HCT116 (cell line): Measurements from ENCODE around the gene CRELD2.

Experiments used
- CEBPB ChIP-seq: IDR thresholded peaks from 2 replicates; pipeline ENCODE4 v1.6.1; 2012; ENCODE audit warnings: low read depth
- EZH2 ChIP-seq: fragments of 200-600 bp; sonication (generic); IDR thresholded peaks from 2 replicates; pipeline ENCODE4 v1.6.1; 2017; ENCODE audit warnings: antibody characterized with exemption, mixed run types
- EZH2phosphoT487 ChIP-seq: fragments of 200-600 bp; IDR thresholded peaks from 2 replicates; pipeline ENCODE4 v1.6.1; 2018; ENCODE audit warnings: antibody characterized with exemption, borderline replicate concordance
- FOSL1 ChIP-seq: IDR thresholded peaks from 2 replicates; pipeline ENCODE4 v1.6.1; 2012; ENCODE audit warnings: low read depth
- JUND ChIP-seq: IDR thresholded peaks from 2 replicates; pipeline ENCODE4 v1.6.1; 2012
- POLR2A ChIP-seq: IDR thresholded peaks from 2 replicates; pipeline ENCODE4 v1.7.0; 2011; ENCODE audit warnings: borderline replicate concordance; ENCODE audit not compliant: insufficient read depth, insufficient read length; ENCODE audit errors: extremely low read depth
- POLR2AphosphoS5 ChIP-seq: IDR thresholded peaks from 2 replicates; pipeline ENCODE4 v1.6.1; 2011; ENCODE audit warnings: mild to moderate bottlenecking, low read depth, low read length, moderate library complexity
- RAD21 ChIP-seq: IDR thresholded peaks from 2 replicates; pipeline ENCODE4 v1.6.1; 2012; ENCODE audit warnings: low read depth, mild to moderate bottlenecking
- SIN3A ChIP-seq: IDR thresholded peaks from 2 replicates; pipeline ENCODE4 v1.6.1; 2012; ENCODE audit warnings: low read depth
- SP1 ChIP-seq: IDR thresholded peaks from 2 replicates; pipeline ENCODE4 v1.6.1; 2012; ENCODE audit warnings: low read depth
- YY1 ChIP-seq: IDR thresholded peaks from 2 replicates; pipeline ENCODE4 v1.6.1; 2011; ENCODE audit warnings: low read length, low read depth, moderate library complexity, mild to moderate bottlenecking; ENCODE audit not compliant: insufficient replicate concordance; ENCODE audit errors: extremely low read depth
- TF ChIP-seq, protein P1 (sequence below): IDR thresholded peaks from 2 replicates; pipeline ENCODE4 v1.6.1; 2012
- TF ChIP-seq, protein P2 (sequence below), 3 experiments: fragments of 200-600 bp in 1 of 3; sonication (generic) in 1 of 3; IDR thresholded peaks in 2 of 3; conservative IDR thresholded peaks in 1 of 3; 2 replicates each; pipeline ENCODE4 v1.5.1; 2012 to 2017; ENCODE audit warnings: low read depth in 2 of 3, low read length in 2 of 3, antibody characterized with exemption in 1 of 3, borderline replicate concordance in 1 of 3, control low read depth in 1 of 3, mild to moderate bottlenecking in 1 of 3, mixed read lengths in 1 of 3, mixed run types in 1 of 3, moderate library complexity in 1 of 3; ENCODE audit not compliant: insufficient read depth in 1 of 3
- TF ChIP-seq, protein P3 (sequence below): IDR thresholded peaks from 2 replicates; pipeline ENCODE4 v1.6.1; 2011; ENCODE audit warnings: mild to moderate bottlenecking, low read length, moderate library complexity; ENCODE audit not compliant: insufficient replicate concordance; ENCODE audit errors: extremely low read depth

DNA sequence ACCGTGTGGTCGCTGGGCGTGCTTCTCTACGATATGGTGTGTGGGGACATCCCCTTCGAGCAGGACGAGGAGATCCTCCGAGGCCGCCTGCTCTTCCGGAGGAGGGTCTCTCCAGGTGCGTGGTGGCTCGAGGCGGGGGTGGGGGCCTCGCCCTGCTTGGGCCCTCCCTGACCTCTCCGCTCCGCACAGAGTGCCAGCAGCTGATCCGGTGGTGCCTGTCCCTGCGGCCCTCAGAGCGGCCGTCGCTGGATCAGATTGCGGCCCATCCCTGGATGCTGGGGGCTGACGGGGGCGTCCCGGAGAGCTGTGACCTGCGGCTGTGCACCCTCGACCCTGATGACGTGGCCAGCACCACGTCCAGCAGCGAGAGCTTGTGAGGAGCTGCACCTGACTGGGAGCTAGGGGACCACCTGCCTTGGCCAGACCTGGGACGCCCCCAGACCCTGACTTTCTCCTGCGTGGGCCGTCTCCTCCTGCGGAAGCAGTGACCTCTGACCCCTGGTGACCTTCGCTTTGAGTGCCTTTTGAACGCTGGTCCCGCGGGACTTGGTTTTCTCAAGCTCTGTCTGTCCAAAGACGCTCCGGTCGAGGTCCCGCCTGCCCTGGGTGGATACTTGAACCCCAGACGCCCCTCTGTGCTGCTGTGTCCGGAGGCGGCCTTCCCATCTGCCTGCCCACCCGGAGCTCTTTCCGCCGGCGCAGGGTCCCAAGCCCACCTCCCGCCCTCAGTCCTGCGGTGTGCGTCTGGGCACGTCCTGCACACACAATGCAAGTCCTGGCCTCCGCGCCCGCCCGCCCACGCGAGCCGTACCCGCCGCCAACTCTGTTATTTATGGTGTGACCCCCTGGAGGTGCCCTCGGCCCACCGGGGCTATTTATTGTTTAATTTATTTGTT is 44.6 kb downstream of the CRELD2 start:
- TF ChIP-seq, protein P1, sequence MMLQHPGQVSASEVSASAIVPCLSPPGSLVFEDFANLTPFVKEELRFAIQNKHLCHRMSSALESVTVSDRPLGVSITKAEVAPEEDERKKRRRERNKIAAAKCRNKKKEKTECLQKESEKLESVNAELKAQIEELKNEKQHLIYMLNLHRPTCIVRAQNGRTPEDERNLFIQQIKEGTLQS: no peak
- TF ChIP-seq, protein P2, sequence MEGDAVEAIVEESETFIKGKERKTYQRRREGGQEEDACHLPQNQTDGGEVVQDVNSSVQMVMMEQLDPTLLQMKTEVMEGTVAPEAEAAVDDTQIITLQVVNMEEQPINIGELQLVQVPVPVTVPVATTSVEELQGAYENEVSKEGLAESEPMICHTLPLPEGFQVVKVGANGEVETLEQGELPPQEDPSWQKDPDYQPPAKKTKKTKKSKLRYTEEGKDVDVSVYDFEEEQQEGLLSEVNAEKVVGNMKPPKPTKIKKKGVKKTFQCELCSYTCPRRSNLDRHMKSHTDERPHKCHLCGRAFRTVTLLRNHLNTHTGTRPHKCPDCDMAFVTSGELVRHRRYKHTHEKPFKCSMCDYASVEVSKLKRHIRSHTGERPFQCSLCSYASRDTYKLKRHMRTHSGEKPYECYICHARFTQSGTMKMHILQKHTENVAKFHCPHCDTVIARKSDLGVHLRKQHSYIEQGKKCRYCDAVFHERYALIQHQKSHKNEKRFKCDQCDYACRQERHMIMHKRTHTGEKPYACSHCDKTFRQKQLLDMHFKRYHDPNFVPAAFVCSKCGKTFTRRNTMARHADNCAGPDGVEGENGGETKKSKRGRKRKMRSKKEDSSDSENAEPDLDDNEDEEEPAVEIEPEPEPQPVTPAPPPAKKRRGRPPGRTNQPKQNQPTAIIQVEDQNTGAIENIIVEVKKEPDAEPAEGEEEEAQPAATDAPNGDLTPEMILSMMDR (IDR thresholded peaks at IDR 0.05 in 2 of 3, conservative IDR thresholded peaks at IDR 0.05 in 1 of 3; ENCODE audit: borderline replicate concordance in 1 of 3, insufficient read depth in 1 of 3, low read depth in 2 of 3, low read length in 2 of 3): no peak
- TF ChIP-seq EZH2 (no peak), EZH2phosphoT487 (no peak), SIN3A (no peak), FOSL1 (no peak), YY1 (no peak), RAD21 (no peak), POLR2AphosphoS5 (0 out of 2 replicates have a peak, but pooled peaks have one; percentile 12), POLR2A (no peak), JUND (no peak), SP1 (no peak), CEBPB (no peak)
- TF ChIP-seq, protein P3, sequence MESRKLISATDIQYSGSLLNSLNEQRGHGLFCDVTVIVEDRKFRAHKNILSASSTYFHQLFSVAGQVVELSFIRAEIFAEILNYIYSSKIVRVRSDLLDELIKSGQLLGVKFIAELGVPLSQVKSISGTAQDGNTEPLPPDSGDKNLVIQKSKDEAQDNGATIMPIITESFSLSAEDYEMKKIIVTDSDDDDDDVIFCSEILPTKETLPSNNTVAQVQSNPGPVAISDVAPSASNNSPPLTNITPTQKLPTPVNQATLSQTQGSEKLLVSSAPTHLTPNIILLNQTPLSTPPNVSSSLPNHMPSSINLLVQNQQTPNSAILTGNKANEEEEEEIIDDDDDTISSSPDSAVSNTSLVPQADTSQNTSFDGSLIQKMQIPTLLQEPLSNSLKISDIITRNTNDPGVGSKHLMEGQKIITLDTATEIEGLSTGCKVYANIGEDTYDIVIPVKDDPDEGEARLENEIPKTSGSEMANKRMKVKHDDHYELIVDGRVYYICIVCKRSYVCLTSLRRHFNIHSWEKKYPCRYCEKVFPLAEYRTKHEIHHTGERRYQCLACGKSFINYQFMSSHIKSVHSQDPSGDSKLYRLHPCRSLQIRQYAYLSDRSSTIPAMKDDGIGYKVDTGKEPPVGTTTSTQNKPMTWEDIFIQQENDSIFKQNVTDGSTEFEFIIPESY: no peak
